CD4-positive, alpha-beta T cell treated with Interferon alpha-2 for 1 hour (primary cell): ENCODE data around the gene PARD3.
"Not testable (repeated sequence)": the region's sequence is repeated elsewhere in the genome, so short reads cannot be mapped to it uniquely, and the experiment has no call there.

Source experiments
- DNase-seq, 2 donors: peaks; one replicate each; pipeline ENCODE4 v3.0.0-alpha.2; 2020 to 2022

PARD3 gene

DNA sequence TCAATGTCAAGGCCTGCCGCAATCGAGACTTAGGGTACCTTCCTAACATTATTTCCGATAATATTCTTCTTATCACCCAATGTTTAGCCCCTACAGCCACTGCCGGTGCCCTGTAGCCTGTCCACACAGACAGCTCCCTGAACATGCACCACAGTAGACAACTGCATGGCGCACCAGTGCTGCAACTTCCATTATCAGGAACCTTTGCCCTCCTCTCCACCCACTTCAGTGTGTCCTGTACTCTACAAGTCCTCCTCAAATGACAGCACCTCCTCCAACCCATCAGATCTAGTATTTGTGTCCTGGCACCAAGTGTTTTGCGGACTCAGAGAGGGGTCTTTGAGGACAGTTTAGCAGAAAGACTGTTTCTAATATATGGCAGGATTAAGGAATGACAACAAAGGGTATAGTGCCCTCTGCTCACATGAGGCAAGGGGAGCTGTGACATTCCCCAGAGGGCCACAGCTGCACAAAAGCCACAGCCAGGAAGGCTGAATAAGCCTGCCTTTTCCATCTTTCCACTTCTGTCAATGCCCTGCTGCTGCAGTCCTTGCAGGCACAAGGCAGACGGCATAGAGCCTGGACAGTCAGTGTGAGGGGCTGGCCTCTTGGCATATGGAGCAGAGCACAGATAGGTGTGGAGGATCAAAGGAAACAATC lies 335.4 kb downstream of the PARD3 start:
- no peak for DNase-seq

DNA sequence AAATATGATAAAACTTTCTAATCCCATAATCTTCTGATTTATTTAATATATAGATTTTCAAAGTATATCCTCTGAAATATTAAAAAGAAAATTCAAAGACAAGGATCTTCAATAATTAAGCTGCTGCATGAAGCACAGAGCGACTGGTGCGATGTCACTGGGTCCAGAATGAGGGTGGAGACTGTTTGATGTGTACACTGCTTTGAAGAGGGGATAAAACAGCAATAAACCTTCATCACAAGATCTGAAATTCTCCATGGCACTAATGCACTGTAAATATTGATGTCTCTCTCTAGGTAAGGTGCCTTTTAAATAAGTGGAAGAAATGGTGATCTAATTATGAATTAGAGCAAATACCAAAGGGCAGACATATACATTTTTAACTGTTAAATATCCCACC lies 337.8 kb downstream of the PARD3 start:
- no peak for DNase-seq

- no peak for DNase-seq
Measured at GRCh38 chr10:34476608-34477007, 338.5 kb downstream of the PARD3 start.

DNA sequence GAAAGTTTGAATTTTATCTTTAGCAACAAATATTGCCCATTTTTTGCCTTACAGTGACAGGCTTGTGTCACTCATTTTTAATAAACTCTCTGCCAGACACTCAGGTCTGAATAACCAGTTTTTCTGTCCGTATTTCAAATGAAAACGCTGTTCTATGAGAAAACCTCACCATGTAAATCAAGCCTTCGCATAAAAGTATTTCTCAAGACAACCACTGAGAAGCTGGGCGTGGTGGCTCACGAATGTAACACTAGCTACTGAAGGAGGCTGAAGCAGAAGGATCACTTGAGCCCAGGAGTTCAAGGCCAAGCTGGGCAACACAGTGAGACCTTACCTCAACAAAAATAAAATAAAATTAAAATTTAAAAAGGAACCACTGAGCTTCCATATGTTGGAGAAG lies 339.3 kb downstream of the PARD3 start:
- DNase-seq: no peak

DNA sequence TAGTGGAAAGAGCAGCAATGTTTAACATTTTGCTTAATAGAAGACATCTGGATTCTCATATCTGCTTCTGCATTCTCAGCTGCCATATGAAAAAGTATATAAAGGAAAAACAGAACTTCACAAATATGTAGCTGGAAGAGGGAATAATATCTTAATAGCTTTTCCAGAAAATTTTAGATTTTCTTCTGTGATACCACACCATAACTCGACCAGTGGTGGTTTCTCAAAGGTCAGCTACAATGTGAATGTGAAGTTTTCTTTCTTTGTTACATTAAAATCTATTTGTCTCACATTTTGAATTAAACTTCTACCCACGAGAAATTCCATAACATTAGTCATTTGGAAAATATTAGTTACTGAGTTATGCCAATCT lies 339.8 kb downstream of the PARD3 start:
- DNase-seq: no peak

DNA sequence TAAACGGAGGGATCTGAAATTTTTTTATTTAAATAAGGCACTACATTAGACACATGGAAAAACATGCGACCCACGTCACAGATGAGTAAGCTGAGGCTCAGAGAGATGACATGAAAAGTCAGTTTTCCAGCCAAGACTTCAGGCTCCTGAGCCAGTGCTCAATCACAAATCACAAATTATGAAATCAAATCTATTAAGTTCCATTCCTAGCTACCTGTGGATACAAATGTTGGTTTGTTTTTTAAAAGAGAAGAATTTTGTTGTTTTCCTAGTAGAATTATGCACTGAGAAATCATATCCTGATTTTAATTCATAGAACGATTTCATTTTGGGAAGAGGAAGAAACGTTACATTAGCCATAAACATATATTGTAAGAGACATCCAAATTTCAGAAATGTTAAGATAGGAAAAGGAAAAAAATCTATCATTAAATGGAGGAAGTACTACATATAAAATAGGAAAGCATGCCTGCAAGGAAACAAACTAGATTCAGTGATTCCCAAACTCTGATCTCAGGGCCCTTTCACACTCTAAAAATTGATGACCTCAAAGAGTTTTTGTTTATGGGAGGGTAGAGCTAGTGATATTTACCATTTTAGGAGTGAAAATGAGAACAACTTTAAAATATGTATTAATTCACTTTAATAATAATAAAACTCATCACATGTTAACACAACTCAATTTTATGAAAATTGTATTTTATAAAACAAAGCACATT lies 340.4 kb downstream of the PARD3 start:
- DNase-seq: no peak

DNA sequence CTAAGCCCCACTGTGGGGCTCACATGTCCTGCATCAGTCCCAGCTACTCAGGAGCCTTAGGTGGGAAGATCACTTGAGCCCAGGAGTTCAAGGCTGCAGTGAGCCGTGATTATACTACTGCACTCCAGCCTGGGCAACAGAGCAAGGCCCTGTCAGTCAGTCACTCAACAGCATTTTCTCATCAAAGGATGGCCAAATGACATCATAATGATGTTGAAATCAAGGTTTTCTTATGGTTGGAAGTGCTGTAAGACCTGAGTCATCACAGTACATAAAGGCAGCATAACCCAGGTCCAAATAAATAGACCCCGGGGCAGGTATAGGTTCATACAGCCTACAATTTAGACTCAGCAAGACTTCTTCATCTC lies 341.1 kb downstream of the PARD3 start:
- DNase-seq: no peak

- no peak for DNase-seq
Measured at GRCh38 chr10:34473174-34474008, 341.7 kb downstream of the PARD3 start.

DNA sequence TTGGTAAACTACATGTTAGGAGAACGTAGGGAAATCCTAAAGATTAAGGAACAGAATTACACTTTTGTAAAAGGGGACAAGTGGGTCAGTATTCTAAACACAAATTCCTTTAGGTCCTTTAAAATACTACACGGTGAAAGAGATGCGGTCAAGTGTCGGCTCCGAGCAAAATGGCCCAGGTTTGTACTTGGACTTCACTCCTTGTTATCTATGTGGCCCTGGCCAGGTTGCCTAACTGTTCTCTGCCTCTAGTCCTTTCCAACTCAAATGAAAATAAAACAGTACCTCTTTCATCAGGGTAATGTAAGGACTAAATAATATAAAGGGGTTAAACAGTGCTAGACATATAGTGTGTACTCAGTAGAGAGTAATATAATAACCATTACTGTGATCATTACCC lies 344.8 kb downstream of the PARD3 start:
- DNase-seq: no peak

- no peak for DNase-seq
Measured at GRCh38 chr10:34469446-34469845, 345.6 kb downstream of the PARD3 start.

DNA sequence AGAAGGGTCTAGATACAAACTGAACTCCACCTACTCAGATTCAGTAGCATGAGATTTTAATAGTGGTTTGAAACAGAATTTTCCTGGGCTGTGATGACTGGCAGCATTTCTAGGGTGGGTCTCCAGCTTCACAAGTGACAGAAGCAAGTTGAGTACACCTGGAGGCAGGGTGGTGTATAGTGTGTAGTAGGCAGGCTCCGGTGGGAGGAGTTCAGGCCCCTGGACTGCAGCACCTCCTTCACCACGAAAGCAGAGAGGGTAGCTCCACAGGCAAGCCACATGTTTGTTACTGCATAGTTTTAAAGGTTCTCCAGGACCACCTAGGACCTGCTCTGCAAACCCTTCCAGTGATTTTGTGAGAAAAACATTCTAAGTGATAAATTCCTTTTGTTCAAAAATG lies 347.2 kb downstream of the PARD3 start:
- no peak for DNase-seq

GRCh38 chr10:34467364-34467763 lies 347.7 kb downstream of the PARD3 start:
- no peak for DNase-seq

GRCh38 chr10:34465678-34466077 lies 349.4 kb downstream of the PARD3 start:
- no peak for DNase-seq

GRCh38 chr10:34464591-34464990 lies 350.5 kb downstream of the PARD3 start:
- DNase-seq: no peak

DNA sequence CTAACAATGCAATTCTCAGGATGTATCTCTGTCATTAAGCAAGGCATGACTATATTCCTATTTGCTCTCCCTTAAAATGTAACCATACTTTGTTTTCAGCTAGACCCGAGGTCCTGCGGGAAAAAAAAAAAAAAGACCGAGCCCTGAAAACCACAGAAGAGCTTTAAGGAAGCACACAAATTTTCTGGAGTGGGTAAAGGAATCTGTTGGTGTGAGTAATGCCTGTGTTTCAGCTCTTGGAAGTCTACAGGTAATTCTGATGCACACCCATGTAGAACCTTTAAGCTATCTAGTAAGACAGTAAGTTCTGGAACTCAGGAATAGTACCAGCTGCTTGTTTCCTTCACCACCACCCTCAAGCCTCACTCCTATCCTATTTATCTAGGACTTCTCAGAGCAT lies 351.1 kb downstream of the PARD3 start:
- DNase-seq: no peak

- no peak for DNase-seq
Measured at GRCh38 chr10:34462993-34463392, 352.1 kb downstream of the PARD3 start.

DNA sequence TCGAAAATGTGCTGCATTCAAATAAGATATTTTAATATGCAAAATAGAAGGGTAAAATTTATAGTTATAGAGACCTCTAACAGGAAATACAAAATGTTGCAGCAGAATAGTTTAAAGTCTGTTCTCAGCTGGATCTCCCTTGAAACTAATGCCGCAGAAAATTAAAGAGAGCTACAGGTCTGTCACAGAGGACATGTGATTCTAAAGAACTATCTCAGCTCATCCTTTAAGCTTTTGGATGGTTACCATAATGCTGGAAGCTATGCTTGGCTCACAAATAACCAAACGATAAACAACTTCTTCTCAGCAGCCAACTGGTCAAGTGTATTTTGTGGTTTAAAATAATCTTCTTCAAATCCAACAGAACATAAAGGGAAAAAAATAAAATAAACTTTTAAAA lies 353.0 kb downstream of the PARD3 start:
- no peak for DNase-seq

DNA sequence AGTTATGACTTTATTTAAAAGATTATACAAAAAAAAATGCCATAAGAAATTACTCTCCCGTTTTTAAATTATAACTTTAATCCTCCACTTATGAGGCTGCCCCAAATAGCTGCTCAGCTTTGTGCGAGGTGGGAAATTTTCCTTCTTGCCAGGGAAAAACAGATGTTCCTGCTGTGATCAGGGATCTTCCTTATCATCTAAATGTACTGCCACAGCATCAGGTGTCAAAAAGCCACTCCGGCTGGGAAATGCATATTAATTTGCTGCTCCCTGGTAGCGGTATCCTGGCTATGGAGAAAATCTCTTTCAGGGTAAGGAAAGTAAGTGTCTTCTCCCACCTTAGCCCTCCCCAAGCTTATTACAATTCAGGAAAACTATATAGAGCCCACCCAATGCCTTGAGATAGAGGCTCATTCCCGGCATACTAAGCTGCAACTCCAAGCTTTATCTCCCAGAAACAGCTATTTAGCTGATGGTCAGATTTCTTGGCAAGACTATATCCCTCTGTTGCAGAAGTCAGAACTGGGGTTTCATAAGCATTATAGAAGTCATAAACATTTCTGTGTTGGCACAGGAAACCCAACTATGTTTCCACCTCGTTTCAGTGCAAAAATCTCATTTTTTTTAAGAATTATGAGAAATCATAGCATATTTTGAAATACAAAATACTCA lies 360.4 kb downstream of the PARD3 start:
- DNase-seq: no peak

DNA sequence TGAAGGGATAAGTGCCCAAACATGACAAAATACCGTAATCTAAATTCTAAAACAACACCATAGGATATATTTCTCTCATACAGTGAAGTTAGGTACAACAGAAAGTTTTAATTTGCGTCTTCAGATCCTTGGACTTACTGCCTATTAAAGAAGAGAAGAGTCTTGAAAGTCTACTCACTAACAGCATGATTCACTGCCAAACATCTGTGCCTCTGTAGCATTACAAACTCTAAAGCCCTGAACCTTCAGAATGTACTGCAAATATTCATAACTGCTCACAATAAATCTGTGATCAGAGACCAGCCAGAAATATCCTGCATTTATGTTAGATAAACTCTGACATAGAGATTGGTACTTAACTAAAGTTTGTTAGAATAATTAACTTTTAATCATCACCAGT lies 365.3 kb downstream of the PARD3 start:
- DNase-seq: no peak

DNA sequence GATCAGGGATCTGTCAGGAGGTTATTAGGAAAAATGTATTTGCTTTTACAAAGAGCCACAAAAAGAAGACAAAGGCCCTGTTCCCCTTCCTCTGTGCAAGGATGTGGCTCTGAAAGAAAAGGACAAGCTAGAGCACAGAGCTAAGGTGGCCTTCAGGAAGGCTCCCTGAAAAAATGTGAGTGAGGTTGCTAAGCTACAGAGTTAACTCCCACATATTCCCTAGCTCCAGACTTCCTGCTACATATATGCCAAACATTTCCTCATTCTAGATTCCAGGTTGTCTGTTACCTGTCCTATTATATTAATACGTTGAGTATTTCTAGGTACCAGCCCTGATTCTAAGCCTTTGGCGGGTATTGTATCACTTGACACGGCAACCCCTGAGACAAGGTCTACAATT lies 369.0 kb downstream of the PARD3 start:
- DNase-seq: no peak

- DNase-seq: no peak
Measured at GRCh38 chr10:34444223-34445183, 370.6 kb downstream of the PARD3 start.

- not testable (repeated sequence) for DNase-seq
Measured at GRCh38 chr10:34439386-34439785, 375.7 kb downstream of the PARD3 start.
